Glutamatergic neuron (in vitro differentiated cells): ENCODE data around the gene DOCK10. TPM values are rescaled to one million over a fixed set of nuclear protein-coding genes. Genes with fewer than 3 reads are reported as not detected.

ENCODE experiments used
- DNase-seq: peaks from one replicate; pipeline ENCODE4 v3.0.0; 2022
- H3K27ac Mint-ChIP-seq: one replicate; pipeline ENCODE4 v1.8.0; 2020; ENCODE audit warnings: mild to moderate bottlenecking, mixed read lengths, inconsistent platforms; ENCODE audit not compliant: unreplicated experiment
- H3K27me3 Mint-ChIP-seq: one replicate; pipeline ENCODE4 v1.8.0; 2020; ENCODE audit warnings: mild to moderate bottlenecking, moderate library complexity, mixed read lengths, inconsistent platforms; ENCODE audit not compliant: unreplicated experiment
- H3K36me3 Mint-ChIP-seq: one replicate; pipeline ENCODE4 v1.8.0; 2020; ENCODE audit warnings: mild to moderate bottlenecking, mixed read lengths, inconsistent platforms; ENCODE audit not compliant: unreplicated experiment
- H3K4me1 Mint-ChIP-seq: one replicate; pipeline ENCODE4 v1.8.0; 2020; ENCODE audit warnings: mild to moderate bottlenecking, low read depth, mixed read lengths, inconsistent platforms; ENCODE audit not compliant: unreplicated experiment
- H3K4me3 Mint-ChIP-seq: one replicate; pipeline ENCODE4 v1.8.0; 2020; ENCODE audit warnings: mild to moderate bottlenecking, mixed read lengths, inconsistent platforms; ENCODE audit not compliant: unreplicated experiment
- H3K9me3 Mint-ChIP-seq: one replicate; pipeline ENCODE4 v1.8.0; 2020; ENCODE audit warnings: mild to moderate bottlenecking, moderate library complexity, mixed read lengths, inconsistent platforms; ENCODE audit not compliant: unreplicated experiment
- CTCF ChIP-seq: fragments of 200-600 bp; sonication (generic); IDR thresholded peaks from one replicate; pipeline ENCODE4 v1.5.0; 2021; ENCODE audit not compliant: partially characterized antibody, unreplicated experiment
- total RNA-seq: library from RNA; stranded (reverse); fragmentation: NEBNext Ultra II Directional; extraction: Animal tissue kit (Norgen Biotek cat#: 25700); gene quantifications from one replicate; pipeline ENCODE4 v1.2.1, GENCODE V29; 2021; ENCODE audit not compliant: unreplicated experiment

DOCK10 gene
- total RNA-seq, 1 donor from 2014 or later: 1.1 TPM

- no peak for TF ChIP-seq CTCF
- no peak for DNase-seq
- H3K9me3 Mint-ChIP-seq: peaks cover 2% of the 10 kb centered on the region
- no peaks in the 10 kb centered on the region for H3K27me3 Mint-ChIP-seq
- no peak overlapping the region for H3K27ac Mint-ChIP-seq
- H3K36me3 Mint-ChIP-seq: no peaks in the 10 kb centered on the region
- H3K4me1 Mint-ChIP-seq: no peaks in the 10 kb centered on the region
- H3K4me3 Mint-ChIP-seq: no peak overlapping the region
Measured at GRCh38 chr2:225031599-225031998, 10.7 kb downstream of the DOCK10 start.

- Mint-ChIP-seq H3K27me3 (peaks cover under 1% of the 10 kb centered on the region), H3K36me3 (no peaks in the 10 kb centered on the region), H3K27ac (no peak overlapping the region), H3K4me1 (no peaks in the 10 kb centered on the region), H3K9me3 (peaks cover 2% of the 10 kb centered on the region), H3K4me3 (no peak overlapping the region)
- no peak for TF ChIP-seq CTCF
- no peak for DNase-seq
Measured at GRCh38 chr2:225030893-225031292, 11.4 kb downstream of the DOCK10 start.

GRCh38 chr2:225030203-225030602 lies 12.1 kb downstream of the DOCK10 start:
- Mint-ChIP-seq H3K9me3 (peaks cover 2% of the 10 kb centered on the region), H3K27ac (no peak overlapping the region), H3K27me3 (peaks cover 2% of the 10 kb centered on the region), H3K4me1 (no peaks in the 10 kb centered on the region), H3K4me3 (no peak overlapping the region), H3K36me3 (no peaks in the 10 kb centered on the region)
- TF ChIP-seq CTCF: no peak
- DNase-seq: no peak

- no peak for TF ChIP-seq CTCF
- no peak overlapping the region for H3K4me3 Mint-ChIP-seq
- H3K9me3 Mint-ChIP-seq: peaks cover 2% of the 10 kb centered on the region
- peaks cover 2% of the 10 kb centered on the region for H3K27me3 Mint-ChIP-seq
- H3K4me1 Mint-ChIP-seq: no peaks in the 10 kb centered on the region
- no peak for DNase-seq
- H3K36me3 Mint-ChIP-seq: no peaks in the 10 kb centered on the region
- no peak overlapping the region for H3K27ac Mint-ChIP-seq
Measured at GRCh38 chr2:225028572-225028971, 13.7 kb downstream of the DOCK10 start.

GRCh38 chr2:225027061-225027762 lies 15.1 kb downstream of the DOCK10 start:
- Mint-ChIP-seq H3K27me3 (peaks cover 2% of the 10 kb centered on the region), H3K27ac (no peak overlapping the region), H3K36me3 (no peaks in the 10 kb centered on the region), H3K4me1 (no peaks in the 10 kb centered on the region), H3K4me3 (no peak overlapping the region), H3K9me3 (peaks cover 2% of the 10 kb centered on the region)
- no peak for DNase-seq
- no peak for TF ChIP-seq CTCF
